HG03196 (cell line): ENCODE data around the gene CHMP1A.

ENCODE experiments used
- ATAC-seq: cut with Tn5 transposase; IDR thresholded peaks from one replicate; pipeline ENCODE4 v1.9.1; 2021; ENCODE audit not compliant: unreplicated experiment

CHMP1A gene

GRCh38 chr16:89607453-89607852 is 50.1 kb downstream of the CHMP1A start:
- ATAC-seq = no peak

GRCh38 chr16:89606006-89606405 is 51.5 kb downstream of the CHMP1A start:
- ATAC-seq = no peak

GRCh38 chr16:89605186-89605970 is 52.1 kb downstream of the CHMP1A start:
- ATAC-seq = no peak

- no peak for ATAC-seq
These were observed 52.7 kb downstream of the CHMP1A start for GRCh38 chr16:89604764-89605163.

- ATAC-seq = no peak
These were observed 54.4 kb downstream of the CHMP1A start for GRCh38 chr16:89602952-89603590.

GRCh38 chr16:89602273-89602951 is 55.1 kb downstream of the CHMP1A start:
- no peak for ATAC-seq

GRCh38 chr16:89601906-89602272 is 55.6 kb downstream of the CHMP1A start:
- ATAC-seq = no peak

GRCh38 chr16:89600956-89601355 is 56.6 kb downstream of the CHMP1A start:
- no peak for ATAC-seq

GRCh38 chr16:89600427-89600826 is 57.1 kb downstream of the CHMP1A start:
- no peak for ATAC-seq

- ATAC-seq = no peak
These were observed 57.6 kb downstream of the CHMP1A start for GRCh38 chr16:89599902-89600301.

GRCh38 chr16:89599451-89599858 is 58.1 kb downstream of the CHMP1A start:
- no peak for ATAC-seq

- no peak for ATAC-seq
These were observed 59.3 kb downstream of the CHMP1A start for GRCh38 chr16:89598199-89598598.

GRCh38 chr16:89596957-89597649 is 60.4 kb downstream of the CHMP1A start:
- no peak for ATAC-seq

GRCh38 chr16:89596061-89596689 is 61.3 kb downstream of the CHMP1A start:
- no peak for ATAC-seq

GRCh38 chr16:89595330-89596060 is 62.0 kb downstream of the CHMP1A start:
- ATAC-seq = no peak
